Psoas muscle (tissue), 8 donors: ENCODE measurements around the gene SRGAP3. TPM values are rescaled to one million over a fixed set of nuclear protein-coding genes. Genes with fewer than 3 reads are reported as not detected.

Experiments
- ATAC-seq, 4 donors: fragments of 200-7000 bp; cut with Tn5 transposase; one replicate each; pipeline ENCODE4 v1.9.1; 2020; ENCODE audit warnings: moderate library complexity in 3 of 4, mild to moderate bottlenecking in 2 of 4
- DNase-seq, 2 donors: peaks; one replicate each; pipeline ENCODE4 v3.0.0-alpha.2; 2020
- H3K27ac ChIP-seq: fragments of 200-600 bp; one replicate; pipeline ENCODE4 v1.8.0; 2022
- H3K27me3 ChIP-seq, 3 donors: fragments of 200-600 bp in 1 of 3; one replicate each; pipeline versions ENCODE4 v1.6.1 to v1.8.0; 2013 to 2022; ENCODE audit warnings: low read length in 2 of 3, mild to moderate bottlenecking in 2 of 3, moderate library complexity in 1 of 3; ENCODE audit not compliant: insufficient read depth in 3 of 3
- H3K36me3 ChIP-seq, 2 donors: fragments of 200-600 bp in 1 of 2; one replicate each; pipeline versions ENCODE4 v1.6.1 to v1.8.0; 2013 to 2022; ENCODE audit warnings: low read depth in 1 of 2, mild to moderate bottlenecking in 1 of 2, moderate library complexity in 1 of 2; ENCODE audit not compliant: insufficient read depth in 1 of 2
- H3K4me1 ChIP-seq: fragments of 200-600 bp; one replicate; pipeline ENCODE4 v1.8.0; 2022
- H3K4me3 ChIP-seq: fragments of 200-600 bp; one replicate; pipeline ENCODE4 v1.8.0; 2022; ENCODE audit warnings: mild to moderate bottlenecking
- H3K9me3 ChIP-seq: fragments of 200-600 bp; one replicate; pipeline ENCODE4 v1.8.0; 2022
- CTCF ChIP-seq: fragments of 200-600 bp; IDR thresholded peaks from one replicate; pipeline ENCODE4 v1.8.0; 2022; ENCODE audit warnings: antibody characterized with exemption
- WGBS, 3 donors: extraction: QIAGEN DNeasy Blood & Tissue Kit; methylation state at CpG; one replicate each; pipeline versions ENCODE4 v1.1.6 to v1.1.7; 2013; 5-methylcytosine and 5-hydroxymethylcytosine counted together
- intact Hi-C, 2 donors: fragments of 100-400 bp; cut with DNase I; formaldehyde crosslinking; loops; one replicate each; pipeline versions ENCODE4 v1.11.0 to v1.14.2; 2022
- polyA plus RNA-seq, 3 donors: library from polyadenylated mRNA; stranded (reverse); fragments of 200-250 nt; gene quantifications; one replicate each; pipeline ENCODE4 v1.2.3, GENCODE V29; 2013
- total RNA-seq, 4 donors: library from RNA; stranded (reverse); fragmentation: NEBNext Ultra II Directional in 2 of 4; extraction: Animal tissue kit (Norgen Biotek cat#: 25700) in 2 of 4; gene quantifications; one replicate each; pipeline versions ENCODE4 v1.2.1 to v1.2.4, GENCODE V29; 2021 to 2023
- donor health status: healthy with polysubstance abuse.
- donor health status: DM: no; HTN: no; CAD: no; lungs with moderate emphysema.
- donor health status: Bipolar disorder and iron deficiency.
- donor health status: healthy.
- donor health status: DM: yes; HTN: yes; CAD: no.
- donor health status: DM: no; HTN: no; CAD: no.
- donor health status: DM: no; HTN: no; CAD: no.
- donor health status: DM: yes; HTN: yes; CAD: no.

The SRGAP3 gene
- total and polyA plus RNA-seq, 7 donors, result 0.77 to 7.6 (median 1.9) TPM

- DNase-seq, result no peak
- Histone ChIP-seq H3K4me3 (no peak overlapping the region), H3K4me1 (no peaks in the 10 kb centered on the region), H3K36me3 (no peaks in the 10 kb centered on the region), H3K9me3 (no peaks in the 10 kb centered on the region), H3K27ac (no peak overlapping the region), H3K27me3 (no peaks in the 10 kb centered on the region)
- ATAC-seq, result no peak
- no peak for TF ChIP-seq CTCF
- intact Hi-C loops, result no loop called here
- WGBS, 3 donors, result 92 to 96% (median 92%) methylated on average over 4 of the region's 4 CpGs
Observed at GRCh38 chr3:9077029-9077428, 172.4 kb downstream of the SRGAP3 start.

- no peak overlapping the region for H3K27ac ChIP-seq
- no peaks in the 10 kb centered on the region for H3K4me1 ChIP-seq
- H3K9me3 ChIP-seq, result no peaks in the 10 kb centered on the region
- H3K36me3 ChIP-seq, result no peaks in the 10 kb centered on the region
- no peaks in the 10 kb centered on the region for H3K27me3 ChIP-seq
- ATAC-seq, result no peak
- no peak for TF ChIP-seq CTCF
- 70 to 95% (median 89%) methylated on average over 1 of the region's 1 CpG for WGBS, 3 donors
- intact Hi-C loops, result no loop called here
- DNase-seq, result no peak
- H3K4me3 ChIP-seq, result no peak overlapping the region
Observed at GRCh38 chr3:9075762-9076161, 173.7 kb downstream of the SRGAP3 start.

- Histone ChIP-seq H3K9me3 (no peaks in the 10 kb centered on the region), H3K4me3 (no peak overlapping the region), H3K36me3 (no peaks in the 10 kb centered on the region), H3K27ac (no peak overlapping the region), H3K4me1 (no peaks in the 10 kb centered on the region), H3K27me3 (no peaks in the 10 kb centered on the region)
- 61 to 80% (median 68%) methylated on average over 5 of the region's 5 CpGs for WGBS, 3 donors
- no peak for TF ChIP-seq CTCF
- peak in 1 of 4 donors; percentile 43 for ATAC-seq
- DNase-seq, result no peak
- intact Hi-C loops, result no loop called here
Observed at GRCh38 chr3:9074079-9074478, 175.4 kb downstream of the SRGAP3 start.

GRCh38 chr3:9072667-9073009, 176.8 kb downstream of the SRGAP3 start:
- H3K27ac ChIP-seq, result no peak overlapping the region
- DNase-seq, result no peak
- 51 to 69% (median 51%) methylated on average over 6 of the region's 6 CpGs for WGBS, 3 donors

More at GRCh38 chr3:9072667-9073009, 176.8 kb downstream of the SRGAP3 start:
- H3K36me3 ChIP-seq, result no peaks in the 10 kb centered on the region
- no peaks in the 10 kb centered on the region for H3K9me3 ChIP-seq
- intact Hi-C loops, result no loop called here
- no peak for TF ChIP-seq CTCF
- no peak overlapping the region for H3K4me3 ChIP-seq
- H3K4me1 ChIP-seq, result no peaks in the 10 kb centered on the region
- H3K27me3 ChIP-seq, result no peaks in the 10 kb centered on the region
- peak in 3 of 4 donors; percentile 55 to 77 (median 63) for ATAC-seq
